ENCODE results near the gene TOM1L2.

Gene TOM1L2

DNA sequence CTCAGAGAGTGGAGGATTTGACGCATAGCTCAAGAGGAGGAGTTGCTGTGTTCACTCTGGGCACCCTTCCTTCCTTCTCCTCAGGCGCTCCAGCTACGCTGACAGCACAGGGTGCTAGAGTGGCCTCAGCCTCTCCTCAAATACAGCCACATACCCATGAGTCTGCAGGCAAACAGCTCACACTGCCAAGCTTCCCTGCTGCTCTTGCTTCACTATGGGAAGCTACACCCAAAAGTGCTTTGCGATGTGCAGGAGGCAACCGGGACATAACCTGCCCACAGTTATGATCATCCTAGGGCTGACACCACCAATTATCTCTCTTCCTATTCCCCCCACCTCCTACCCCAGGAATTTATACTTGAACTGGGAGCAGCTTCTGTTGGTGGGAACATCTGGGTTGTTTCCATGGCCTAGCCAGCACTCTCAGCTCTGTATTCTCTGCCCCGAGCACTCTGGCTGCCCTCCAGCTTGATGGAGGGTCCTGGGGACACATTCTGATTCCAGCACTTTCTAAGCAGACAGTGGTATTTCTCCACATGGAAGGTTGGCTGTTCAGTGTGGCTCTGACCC, 95.2 kb downstream of the TOM1L2 start:
- DNase-seq (ENCODE audit: low read depth in 2 of 2): no peak

DNA sequence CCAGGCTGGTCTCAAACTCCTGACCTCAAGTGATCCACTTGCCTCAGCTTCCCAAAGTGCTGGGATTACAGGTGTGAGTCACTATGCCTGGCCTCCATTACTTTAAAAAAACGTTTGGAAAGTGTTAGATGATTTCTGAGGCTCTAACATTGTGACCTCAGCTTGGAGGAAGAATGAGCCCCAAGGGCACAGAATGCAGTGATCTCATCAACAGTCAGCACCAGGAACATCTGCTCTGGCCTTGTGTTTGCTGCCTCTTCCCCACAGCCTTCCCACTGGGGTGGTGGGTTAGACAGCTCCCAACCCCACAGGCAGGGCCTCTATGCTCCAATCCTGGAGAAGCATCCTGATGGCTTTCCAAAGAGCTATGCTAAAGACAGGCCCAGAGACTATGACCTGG, 97.7 kb downstream of the TOM1L2 start:
- DNase-seq (ENCODE audit: low read depth in 2 of 2): no peak

DNA sequence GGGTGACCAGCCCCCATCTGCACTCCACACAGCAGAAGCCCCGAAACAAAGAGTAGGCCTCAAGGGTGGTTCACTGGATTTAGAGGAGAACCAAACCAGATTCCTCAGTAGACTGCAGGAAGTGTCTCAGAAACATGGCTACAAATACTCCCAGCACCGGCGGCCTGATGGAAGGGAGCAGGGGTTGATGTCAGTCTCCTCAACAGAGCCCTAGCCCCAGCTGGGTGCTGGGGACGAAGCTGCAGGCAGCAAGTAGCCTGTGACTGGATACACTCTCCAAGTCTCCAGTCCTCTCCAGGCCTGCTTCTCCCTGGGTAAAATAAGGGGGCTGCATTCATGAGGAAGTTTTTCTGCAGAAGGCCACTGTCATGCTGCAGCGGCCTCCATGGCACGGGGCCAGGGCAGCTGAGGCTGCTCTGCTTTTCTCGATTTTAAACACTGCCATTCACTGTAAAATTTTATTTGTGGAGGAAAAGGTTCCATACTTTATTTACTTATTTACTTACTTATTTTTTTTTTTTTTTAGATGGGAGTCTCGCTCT, 98.7 kb downstream of the TOM1L2 start:
- no peak for DNase-seq (ENCODE audit: low read depth in 2 of 2)

DNA sequence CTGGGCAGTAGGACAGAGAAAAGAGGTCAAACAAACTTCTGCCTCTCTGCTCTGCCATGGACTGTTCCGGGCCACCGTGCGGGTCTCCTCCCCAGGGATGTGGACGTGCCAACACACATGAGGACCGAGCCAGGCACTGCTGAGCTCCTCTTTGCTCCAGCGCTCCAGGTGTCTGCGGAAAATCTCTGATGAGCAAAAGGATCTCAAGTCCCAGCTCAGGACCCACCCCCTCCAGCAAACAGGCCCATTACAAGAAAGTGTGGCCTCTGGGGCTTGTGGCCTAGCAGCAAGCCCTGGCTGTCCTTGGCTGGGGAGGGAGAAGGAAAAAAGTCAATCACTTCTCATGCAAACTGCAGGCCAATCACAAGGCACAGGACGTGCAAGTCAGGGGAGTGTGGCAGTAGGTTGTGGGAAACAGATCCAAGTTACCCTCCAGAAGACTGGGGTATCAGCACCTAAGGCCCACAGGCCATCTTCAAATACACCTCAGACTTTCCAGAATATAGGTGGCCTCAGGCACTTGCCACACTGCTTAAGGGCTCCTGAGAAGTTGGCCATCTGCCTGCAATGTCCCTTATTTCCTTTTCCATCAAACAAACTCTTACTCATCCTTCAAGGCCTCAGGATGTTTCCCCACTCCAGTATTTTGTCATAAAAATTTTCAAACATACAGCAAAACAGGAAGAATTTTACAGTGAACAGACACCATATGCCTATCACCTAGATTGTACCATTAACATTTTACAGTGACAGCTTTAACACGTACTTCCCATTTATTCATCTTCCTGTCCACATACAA, 99.5 kb downstream of the TOM1L2 start:
- DNase-seq (ENCODE audit: low read depth in 2 of 2): no peak

DNA sequence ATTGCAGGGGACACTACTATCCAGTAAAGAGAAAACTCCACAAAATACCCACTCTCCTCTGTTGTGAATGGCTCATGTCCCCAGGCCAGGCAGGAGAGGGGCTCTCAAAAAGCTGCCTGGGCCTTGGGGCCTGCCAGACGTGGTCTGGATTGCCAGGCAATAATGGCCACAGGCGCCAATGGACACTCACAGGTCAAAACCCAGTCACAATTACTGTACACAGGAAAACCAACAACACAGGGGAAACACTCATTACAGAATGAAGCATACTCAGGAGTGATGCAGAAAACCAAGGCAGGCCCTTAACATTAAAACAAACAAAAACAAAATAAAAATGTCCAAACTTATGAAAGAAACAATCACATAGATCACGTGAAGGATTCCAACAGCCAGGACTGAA, 100.3 kb downstream of the TOM1L2 start:
- DNase-seq (ENCODE audit: low read depth in 2 of 2): no peak

DNA sequence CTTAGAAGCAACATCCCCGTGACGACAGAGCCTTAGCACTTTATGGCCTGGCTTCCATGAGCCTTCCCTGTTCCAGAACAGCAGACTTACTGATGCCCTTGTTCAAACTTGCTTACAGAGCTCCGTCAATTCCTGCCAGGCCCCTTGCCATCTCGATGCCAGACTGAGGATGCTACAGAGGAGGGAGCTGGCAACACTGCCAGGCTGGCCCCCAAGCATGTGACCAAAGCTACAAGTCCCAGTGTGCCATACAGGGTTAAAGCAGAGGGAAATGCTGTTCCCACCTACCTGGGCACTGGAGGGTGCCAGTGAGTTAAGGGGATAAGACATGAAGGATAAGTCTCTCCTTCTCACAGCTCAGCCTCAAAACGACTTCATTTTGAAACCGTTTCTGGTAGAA, 102.0 kb downstream of the TOM1L2 start:
- DNase-seq (ENCODE audit: low read depth in 2 of 2): no peak

DNA sequence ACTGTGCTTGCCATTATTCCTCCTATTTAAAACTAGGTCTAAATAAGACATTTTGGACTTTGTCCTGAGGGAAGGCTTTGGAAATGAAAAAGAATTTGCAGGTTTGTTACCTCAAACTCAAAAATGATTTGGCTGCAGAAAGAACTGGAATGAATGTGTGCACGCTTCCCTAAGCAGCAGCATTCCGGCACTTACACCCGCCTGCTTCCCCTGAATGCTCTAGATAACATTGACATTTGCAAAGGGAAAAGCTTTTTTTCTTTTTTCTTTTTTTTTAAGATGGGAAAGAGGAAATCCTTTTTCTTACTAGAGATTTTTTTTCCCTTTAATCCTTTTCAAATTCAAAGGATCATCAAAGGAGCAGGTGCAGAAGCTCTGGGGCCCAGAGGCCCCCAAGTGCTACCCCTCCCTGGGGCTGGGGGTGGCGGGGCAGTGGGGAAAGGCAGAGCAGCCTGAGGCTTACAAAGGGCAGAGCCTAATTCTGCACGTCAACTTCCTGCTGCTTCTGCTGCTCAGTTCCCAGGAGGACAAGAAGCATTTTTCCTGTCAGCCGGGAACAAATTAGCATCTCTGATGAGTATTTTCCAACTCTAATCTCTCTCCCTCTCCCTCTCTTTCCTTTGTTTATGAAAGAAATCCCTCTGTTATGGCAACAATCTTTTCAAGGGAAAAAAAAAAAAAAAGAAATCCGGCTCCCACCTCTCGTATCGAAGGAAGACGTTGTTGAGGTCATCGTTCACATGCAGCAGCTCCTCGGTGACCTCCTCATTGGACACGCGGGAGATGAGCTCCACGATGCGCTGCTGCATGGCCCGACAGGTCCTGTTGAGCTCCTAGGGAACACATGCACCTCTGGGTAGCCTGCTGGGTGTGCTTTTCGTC, 103.3 kb downstream of the TOM1L2 start:
- no peak for DNase-seq (ENCODE audit: low read depth in 2 of 2)

DNA sequence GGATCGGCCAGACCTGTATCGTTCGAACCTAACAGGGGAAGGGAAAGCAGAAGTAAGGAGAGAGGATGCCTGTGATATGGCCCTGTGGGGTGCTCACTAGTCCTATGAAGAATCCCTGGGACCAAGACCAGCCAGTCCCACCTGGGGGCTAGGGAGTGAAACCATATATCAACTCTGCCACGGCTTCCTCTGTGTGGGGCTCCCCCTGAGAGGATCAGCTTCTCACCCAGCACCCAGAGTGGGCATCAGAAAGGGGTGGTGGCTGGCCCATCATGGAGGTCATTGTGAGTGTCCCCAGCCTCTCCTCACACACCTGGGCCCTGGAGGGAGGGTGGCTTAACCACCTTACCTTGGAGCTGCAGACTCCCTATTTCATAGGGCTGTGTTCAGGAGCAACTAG, 105.3 kb downstream of the TOM1L2 start:
- no peak for DNase-seq (ENCODE audit: low read depth in 2 of 2)

DNA sequence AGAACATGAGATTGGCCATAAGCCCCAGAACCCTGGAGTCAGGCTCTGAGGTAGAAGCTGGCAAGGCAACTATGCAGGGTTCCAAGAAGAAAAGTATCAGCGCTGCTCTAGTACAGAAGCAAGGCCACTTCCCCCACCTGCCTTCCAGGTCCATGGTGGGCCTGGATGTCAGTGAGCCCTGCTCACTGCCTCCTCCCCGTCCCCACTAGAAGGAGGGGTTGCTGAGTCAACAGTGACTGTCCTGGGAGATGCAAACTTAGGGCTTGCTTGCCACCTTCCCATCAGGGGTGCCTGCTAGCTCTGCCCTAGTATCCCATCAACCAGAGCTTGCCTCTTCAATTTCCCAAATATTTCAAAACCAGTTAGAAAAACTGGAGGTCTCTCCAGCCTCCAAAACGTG, 105.8 kb downstream of the TOM1L2 start:
- DNase-seq (ENCODE audit: low read depth in 2 of 2): no peak

DNA sequence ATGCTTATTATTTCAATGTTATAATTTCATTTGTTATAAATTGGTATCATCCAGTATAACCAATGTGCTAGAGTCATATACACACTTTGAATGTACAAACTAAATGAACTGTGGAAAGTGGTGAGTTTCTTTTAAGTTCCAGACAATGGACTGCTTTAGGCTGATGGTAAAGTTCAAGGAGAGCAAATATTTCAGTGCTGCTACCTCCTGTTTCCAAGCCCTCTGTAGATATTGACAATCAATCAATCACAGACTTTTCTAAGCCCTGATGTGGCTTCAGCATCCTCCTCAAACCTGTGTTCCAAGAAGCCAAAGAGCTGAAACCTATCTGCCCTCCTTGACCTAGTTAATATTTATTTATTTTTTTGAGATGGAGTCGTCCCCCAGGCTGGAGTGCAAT, 107.2 kb downstream of the TOM1L2 start:
- DNase-seq (ENCODE audit: low read depth in 2 of 2): no peak

DNA sequence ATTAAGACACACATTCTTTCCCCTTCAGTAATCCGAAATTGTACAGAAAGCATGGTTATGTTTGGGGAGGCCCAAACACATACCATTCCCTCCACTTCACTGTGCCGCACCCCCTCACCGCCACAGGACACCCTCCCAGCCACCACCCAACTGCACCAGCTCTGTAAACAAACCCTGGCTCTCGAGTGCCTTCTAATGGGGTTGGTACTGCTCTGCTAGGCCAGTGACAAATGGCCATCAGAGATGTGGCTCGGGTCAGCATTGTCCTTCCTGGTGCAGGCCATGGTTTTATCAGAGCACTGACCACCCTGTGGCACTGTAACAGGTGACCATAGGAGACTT, 111.5 kb downstream of the TOM1L2 start:
- DNase-seq (ENCODE audit: low read depth in 2 of 2): no peak

DNA sequence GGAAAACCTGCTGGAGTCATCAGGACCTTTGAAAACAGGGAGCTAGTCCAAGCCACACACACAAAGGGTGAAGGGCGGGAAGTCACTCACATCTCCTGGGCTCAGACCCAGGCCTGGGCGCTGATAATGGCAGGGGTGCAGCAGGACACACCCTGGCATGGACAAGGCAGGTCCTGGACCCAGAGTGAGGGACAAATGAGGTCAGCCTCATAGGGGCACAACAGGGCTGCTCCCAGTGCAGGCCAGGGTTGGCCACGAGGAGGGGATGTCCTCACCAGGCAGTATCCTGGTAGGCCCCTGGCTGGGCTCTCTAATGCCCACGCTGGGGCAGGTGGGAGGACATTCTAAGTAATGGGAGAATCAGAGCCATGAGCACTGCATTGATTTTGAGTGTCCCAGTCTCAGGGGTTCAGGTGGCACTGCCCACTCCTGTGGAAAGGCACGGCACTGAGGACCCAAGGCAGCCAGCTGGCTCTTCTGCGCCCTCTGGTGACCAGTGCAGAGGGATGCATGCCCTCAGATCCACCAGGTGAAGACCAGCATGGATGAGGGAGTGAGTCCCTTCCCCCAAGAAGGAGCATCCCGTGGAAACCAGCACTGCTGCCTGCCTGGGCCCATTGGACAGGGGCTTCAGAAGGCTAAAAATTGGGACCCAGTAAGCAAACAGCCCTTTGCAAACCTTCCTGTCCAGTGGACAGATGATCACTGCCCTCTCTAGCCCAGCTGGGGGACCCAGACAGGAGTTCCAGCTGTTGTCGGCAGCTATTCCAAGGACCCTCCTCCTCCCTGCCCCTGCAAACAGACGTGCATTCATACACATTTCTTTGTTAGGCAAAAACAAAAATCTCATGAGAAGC, 112.1 kb downstream of the TOM1L2 start:
- DNase-seq (ENCODE audit: low read depth in 2 of 2): peak; percentile 37 to 41

DNA sequence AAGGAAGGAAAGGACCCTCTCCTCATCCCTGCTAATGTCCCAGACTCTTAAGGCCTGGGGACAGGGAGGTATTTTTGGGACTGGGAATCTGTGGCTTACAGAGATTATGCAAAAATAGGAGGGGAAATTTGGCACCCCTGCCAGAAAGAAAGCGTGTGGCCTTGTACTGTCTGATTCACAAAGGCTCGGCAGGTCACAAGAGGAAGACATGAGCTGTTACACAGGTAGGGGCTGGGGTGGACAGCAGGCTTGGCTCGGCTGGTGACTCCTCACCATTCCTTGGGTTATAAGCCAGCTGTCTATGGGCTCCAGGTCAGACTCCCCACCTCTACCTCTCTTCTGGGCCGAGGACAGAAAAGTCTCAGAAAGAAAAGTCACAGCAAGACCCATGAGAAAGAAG, 114.7 kb downstream of the TOM1L2 start:
- no peak for DNase-seq (ENCODE audit: low read depth in 2 of 2)

DNA sequence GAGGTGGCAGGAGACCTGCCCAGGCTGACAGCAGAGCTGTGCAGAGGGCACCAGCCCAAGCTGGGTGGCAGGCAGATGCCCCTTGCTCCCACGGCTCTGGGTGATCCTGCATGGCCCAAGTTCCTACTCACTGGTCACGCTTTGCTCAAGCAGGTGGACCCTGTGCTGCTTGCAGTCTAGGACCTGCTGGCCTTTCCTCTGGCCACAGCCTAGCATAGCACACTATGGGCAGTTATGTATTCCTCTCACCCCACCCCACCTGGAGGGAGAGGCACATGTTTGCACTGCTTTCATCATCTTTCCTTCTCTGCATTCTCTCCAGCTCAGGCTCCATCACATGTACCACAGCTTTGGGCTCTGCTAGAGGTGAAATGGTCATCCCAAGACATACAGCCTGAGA, 115.8 kb downstream of the TOM1L2 start:
- DNase-seq (ENCODE audit: low read depth in 2 of 2): no peak

DNA sequence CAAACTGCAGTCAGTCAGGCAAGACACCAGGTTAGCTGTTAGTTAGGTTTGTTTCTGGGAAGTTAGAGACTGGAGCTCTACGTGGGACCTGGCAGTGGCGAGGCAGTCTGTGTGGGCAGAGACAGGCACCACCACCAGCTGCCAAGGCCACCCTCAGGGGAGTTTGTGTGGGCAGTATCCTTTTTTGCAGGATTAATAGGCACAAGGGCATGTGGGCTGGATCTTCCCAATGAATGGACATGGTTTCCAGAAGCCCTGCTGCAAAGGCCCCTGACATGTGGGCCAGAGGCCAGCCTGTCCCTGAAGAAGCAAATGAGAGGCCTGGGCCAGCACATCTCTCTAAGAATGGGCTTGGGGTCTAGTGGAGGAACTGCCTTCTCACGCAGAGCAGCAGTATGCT, 116.2 kb downstream of the TOM1L2 start:
- DNase-seq (ENCODE audit: low read depth in 2 of 2): no peak

DNA sequence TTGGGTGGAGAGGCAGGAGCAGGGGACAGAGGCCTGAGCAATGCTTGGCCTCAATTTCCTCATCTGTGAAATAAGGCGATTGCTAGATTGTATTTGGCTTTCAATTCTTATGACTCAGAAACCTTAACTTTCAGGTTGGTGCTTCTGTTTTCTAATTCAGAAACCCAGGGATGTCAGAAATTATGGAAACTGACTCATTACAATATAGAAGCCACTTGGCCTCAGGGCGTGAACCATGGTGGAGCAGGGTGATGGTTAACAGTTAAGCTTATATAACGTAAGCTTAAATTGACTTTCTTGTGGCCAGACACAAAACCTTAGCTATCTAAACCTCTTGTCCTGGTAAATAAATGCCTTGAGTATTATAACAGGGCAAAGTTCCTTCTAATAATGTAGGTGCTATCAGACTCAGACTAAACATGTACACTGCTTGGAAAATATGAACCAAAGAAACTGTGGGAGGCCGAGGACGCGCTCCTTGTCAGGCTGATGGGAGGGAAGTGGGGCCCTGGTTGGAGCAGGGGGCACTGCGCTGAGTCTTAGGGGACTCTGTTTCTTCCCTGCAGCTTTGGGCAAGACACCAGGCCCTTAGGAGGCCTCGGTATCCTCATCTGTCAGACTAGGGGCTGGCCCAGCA, 118.3 kb downstream of the TOM1L2 start:
- no peak for DNase-seq (ENCODE audit: low read depth in 2 of 2)

DNA sequence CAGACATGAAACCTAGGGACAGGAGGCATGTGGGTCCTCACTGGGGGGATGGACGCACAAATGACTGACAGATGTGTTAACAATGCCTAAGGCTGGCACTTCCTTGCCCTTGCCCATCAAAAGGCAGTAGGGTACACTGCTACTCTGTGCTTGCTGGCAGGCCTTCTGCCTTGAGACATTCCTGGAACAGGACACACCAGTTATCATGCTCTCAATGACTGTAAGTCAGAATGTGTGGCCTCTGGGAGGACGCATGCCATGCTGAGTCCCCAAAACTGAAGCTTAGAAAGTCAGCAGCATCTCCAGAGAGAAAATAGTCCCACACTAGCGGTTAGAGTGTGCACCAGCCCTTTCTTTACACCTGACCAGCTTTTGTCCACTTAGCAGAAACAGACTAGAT, 119.3 kb downstream of the TOM1L2 start:
- no peak for DNase-seq (ENCODE audit: low read depth in 2 of 2)

DNA sequence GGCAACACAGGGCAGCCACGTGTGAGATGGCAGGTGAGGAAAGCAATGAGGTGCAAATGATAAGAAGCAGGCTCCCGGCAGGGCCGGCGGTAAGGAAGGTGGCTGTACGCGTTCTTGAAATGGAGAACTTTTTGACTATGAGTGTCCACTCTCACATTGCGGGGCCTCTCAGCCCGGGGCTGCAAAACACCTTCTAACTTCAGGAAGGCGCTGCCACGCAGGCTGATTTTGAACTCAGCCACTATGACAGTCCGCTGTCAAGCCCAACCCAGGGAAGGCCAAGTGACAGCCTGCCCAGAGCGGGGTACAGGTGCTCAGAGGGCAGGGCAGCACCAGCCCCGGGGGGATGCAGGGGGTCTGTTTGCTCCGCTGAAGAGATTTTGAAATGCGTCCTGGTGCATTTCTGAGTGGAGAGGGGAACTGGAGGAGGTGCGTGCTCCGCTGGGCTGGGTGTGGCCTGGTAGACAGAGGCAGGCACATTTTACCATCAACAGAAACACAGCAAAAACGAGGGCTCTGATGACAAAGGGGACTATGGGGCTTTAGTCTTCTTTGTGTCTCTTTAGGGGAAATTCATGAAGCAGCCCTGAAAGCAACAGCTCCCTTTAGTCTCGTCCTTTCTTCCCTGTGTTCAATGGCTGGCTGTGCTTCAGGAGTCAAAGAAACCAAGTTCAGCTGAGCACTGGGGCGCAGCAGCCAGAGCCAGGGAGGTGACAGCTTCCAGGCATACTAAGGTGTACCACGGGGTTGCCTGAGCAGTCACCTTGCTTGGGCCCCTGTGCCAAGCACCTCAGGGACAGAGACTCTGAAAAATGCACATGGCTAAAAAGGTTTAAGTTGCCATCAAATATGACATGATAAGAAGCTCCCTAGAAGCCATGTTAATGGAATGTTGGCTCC, 120.8 kb downstream of the TOM1L2 start:
- DNase-seq (ENCODE audit: low read depth in 2 of 2): no peak

DNA sequence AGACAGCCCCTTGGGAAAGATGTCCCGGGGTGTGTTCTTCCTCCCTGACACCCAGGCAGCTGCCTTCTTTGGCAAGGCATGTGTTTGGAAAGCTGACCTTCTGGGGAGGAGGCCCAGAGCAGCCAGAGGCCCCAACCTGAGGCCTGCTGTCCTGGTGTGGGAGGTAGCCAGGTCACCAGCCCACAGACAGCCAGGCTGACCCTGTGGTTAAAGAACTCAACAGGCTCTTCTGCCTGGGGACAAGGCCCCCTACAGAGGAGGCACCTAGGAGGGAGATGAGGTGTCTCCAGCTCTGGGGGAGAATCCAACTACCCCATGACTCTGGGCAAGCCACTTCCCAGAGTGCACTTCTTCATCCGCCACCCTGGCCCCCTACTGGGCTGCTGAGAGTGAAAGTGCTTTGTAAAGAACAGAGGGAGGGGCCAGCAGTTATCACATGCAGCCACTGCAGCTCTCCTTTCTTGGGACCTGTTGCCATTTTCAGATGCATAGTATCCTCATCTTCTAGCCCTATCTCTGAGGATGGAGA, 122.3 kb downstream of the TOM1L2 start:
- DNase-seq (ENCODE audit: low read depth in 2 of 2): peak in 1 of 2 donors; percentile 9
